ENCODE data around the gene EIF4EBP2. TPM values are rescaled to one million over a fixed set of nuclear protein-coding genes. Genes with fewer than 3 reads are reported as not detected.

EIF4EBP2 gene
- total and polyA plus RNA-seq, 2 donors from 2014 or later, result 35.8 to 66.6 TPM

GRCh38 chr10:70412356-70412755, 8.4 kb downstream of the EIF4EBP2 start:
- H3K27ac ChIP-seq (ENCODE audit: low read depth in 2 of 2, low read length in 2 of 2), result no peak overlapping the region
- H3K9ac ChIP-seq (ENCODE audit: low read length in 3 of 3), result no peak overlapping the region
- FAIRE-seq (no peak), DNase-seq (no peak)
- H3K4me1 ChIP-seq (ENCODE audit: control insufficient read depth in 2 of 3, insufficient read depth in 2 of 3, low read depth in 1 of 3, low read length in 3 of 3), result peaks cover 0 to 18% (median 11%) of the 10 kb centered on the region in 3 donors
- no peaks in the 10 kb centered on the region for H3K27me3 ChIP-seq (ENCODE audit: control insufficient read depth, insufficient read depth, low read length)
- H3K4me3 ChIP-seq (ENCODE audit: low read length in 3 of 3), result no peak overlapping the region
- H3K36me3 ChIP-seq (ENCODE audit: control insufficient read depth in 2 of 3, insufficient read depth in 3 of 3, low read length in 3 of 3), result no peaks in the 10 kb centered on the region
- no peak for TF ChIP-seq CTCF (IDR thresholded peaks at IDR 0.05; ENCODE audit: borderline replicate concordance, extremely low read depth, insufficient read depth)
- intact Hi-C loops (cut with DNase I), result no loop called here
- H3K9me3 ChIP-seq (ENCODE audit: control insufficient read depth in 2 of 3, insufficient read depth in 1 of 3, low read length in 3 of 3), result no peaks in the 10 kb centered on the region

- TF ChIP-seq CTCF (IDR thresholded peaks at IDR 0.05; ENCODE audit: borderline replicate concordance, extremely low read depth, insufficient read depth), result no peak
- Histone ChIP-seq H3K9me3 (ENCODE audit: control insufficient read depth in 2 of 3, insufficient read depth in 1 of 3, low read length in 3 of 3) (no peaks in the 10 kb centered on the region), H3K9ac (ENCODE audit: low read length in 3 of 3) (no peak overlapping the region), H3K27ac (ENCODE audit: low read depth in 2 of 2, low read length in 2 of 2) (no peak overlapping the region), H3K4me3 (ENCODE audit: low read length in 3 of 3) (no peak overlapping the region), H3K27me3 (ENCODE audit: control insufficient read depth, insufficient read depth, low read length) (no peaks in the 10 kb centered on the region), H3K36me3 (ENCODE audit: control insufficient read depth in 2 of 3, insufficient read depth in 3 of 3, low read length in 3 of 3) (peaks cover 12 to 25% (median 22%) of the 10 kb centered on the region in 3 donors), H3K4me1 (ENCODE audit: control insufficient read depth in 2 of 3, insufficient read depth in 2 of 3, low read depth in 1 of 3, low read length in 3 of 3) (peaks cover 0 to 3% (median 0%) of the 10 kb centered on the region in 3 donors)
- intact Hi-C loops (cut with DNase I), result no loop called here
- no peak for FAIRE-seq
- no peak for DNase-seq
These were observed 13.6 kb downstream of the EIF4EBP2 start for GRCh38 chr10:70417568-70417967.

GRCh38 chr10:70418229-70418628, 14.3 kb downstream of the EIF4EBP2 start:
- no peak for TF ChIP-seq CTCF (IDR thresholded peaks at IDR 0.05; ENCODE audit: borderline replicate concordance, extremely low read depth, insufficient read depth)
- Histone ChIP-seq H3K27ac (ENCODE audit: low read depth in 2 of 2, low read length in 2 of 2) (no peak overlapping the region), H3K4me3 (ENCODE audit: low read length in 3 of 3) (no peak overlapping the region), H3K9ac (ENCODE audit: low read length in 3 of 3) (no peak overlapping the region), H3K36me3 (ENCODE audit: control insufficient read depth in 2 of 3, insufficient read depth in 3 of 3, low read length in 3 of 3) (peaks cover 12 to 32% (median 27%) of the 10 kb centered on the region in 3 donors), H3K9me3 (ENCODE audit: control insufficient read depth in 2 of 3, insufficient read depth in 1 of 3, low read length in 3 of 3) (no peaks in the 10 kb centered on the region), H3K27me3 (ENCODE audit: control insufficient read depth, insufficient read depth, low read length) (no peaks in the 10 kb centered on the region), H3K4me1 (ENCODE audit: control insufficient read depth in 2 of 3, insufficient read depth in 2 of 3, low read depth in 1 of 3, low read length in 3 of 3) (no peaks in the 10 kb centered on the region)
- intact Hi-C loops (cut with DNase I), result no loop called here
- DNase-seq, result no peak
- no peak for FAIRE-seq

DNA sequence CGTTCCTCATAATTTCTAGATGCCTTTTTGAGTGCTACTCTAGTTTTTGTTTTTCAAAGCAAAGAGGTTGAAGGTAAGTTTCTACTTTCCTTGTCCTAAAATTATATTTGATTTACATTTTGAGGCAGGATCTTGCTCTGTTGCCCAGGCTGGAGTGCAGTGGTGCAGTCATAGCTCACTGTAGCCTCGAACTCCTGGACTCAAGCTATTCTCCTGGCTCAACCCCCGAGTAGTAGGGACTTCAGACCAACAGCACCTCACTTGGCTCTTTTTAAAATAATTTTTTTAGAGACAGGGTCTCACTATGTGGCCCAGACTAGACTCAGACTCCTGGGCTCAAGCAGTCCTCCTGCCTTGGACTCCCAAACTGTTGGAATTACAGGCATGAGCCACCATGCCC, 14.8 kb downstream of the EIF4EBP2 start:
- FAIRE-seq, result no peak
- no peak for TF ChIP-seq CTCF (IDR thresholded peaks at IDR 0.05; ENCODE audit: borderline replicate concordance, extremely low read depth, insufficient read depth)
- Histone ChIP-seq H3K27ac (ENCODE audit: low read depth in 2 of 2, low read length in 2 of 2) (no peak overlapping the region), H3K9me3 (ENCODE audit: control insufficient read depth in 2 of 3, insufficient read depth in 1 of 3, low read length in 3 of 3) (no peaks in the 10 kb centered on the region), H3K4me3 (ENCODE audit: low read length in 3 of 3) (no peak overlapping the region), H3K36me3 (ENCODE audit: control insufficient read depth in 2 of 3, insufficient read depth in 3 of 3, low read length in 3 of 3) (peaks cover 12 to 35% (median 27%) of the 10 kb centered on the region in 3 donors), H3K4me1 (ENCODE audit: control insufficient read depth in 2 of 3, insufficient read depth in 2 of 3, low read depth in 1 of 3, low read length in 3 of 3) (no peaks in the 10 kb centered on the region), H3K9ac (ENCODE audit: low read length in 3 of 3) (no peak overlapping the region), H3K27me3 (ENCODE audit: control insufficient read depth, insufficient read depth, low read length) (no peaks in the 10 kb centered on the region)
- intact Hi-C loops (cut with DNase I), result no loop called here
- no peak for DNase-seq
